GM23338 (cell line): ENCODE measurements around the gene KCNMA1. TPM values are rescaled to one million over a fixed set of nuclear protein-coding genes. Genes with fewer than 3 reads are reported as not detected.

Experiments
- ATAC-seq: fragments of 200-7000 bp; cut with Tn5 transposase; 3 replicates; pipeline ENCODE4 v1.9.1; 2020
- DNase-seq: peaks from one replicate; pipeline ENCODE4 v3.0.0-alpha.2; 2015; ENCODE audit warnings: low spot score
- H2AFZ ChIP-seq: fragments of 200-600 bp; sonication (generic); 2 replicates; pipeline ENCODE4 v1.8.0; 2016; ENCODE audit warnings: antibody characterized with exemption, mild to moderate bottlenecking, moderate library complexity
- H3F3A ChIP-seq: fragments of 200-600 bp; sonication (generic); replicated peaks from 2 replicates; pipeline ENCODE4 v1.8.0; 2017; ENCODE audit warnings: antibody characterized with exemption, mixed run types, low read depth
- H3K27ac ChIP-seq: fragments of 200-600 bp; sonication (generic); 2 replicates; pipeline ENCODE4 v1.6.1; 2016; ENCODE audit warnings: low read depth
- H3K27me3 ChIP-seq: fragments of 200-600 bp; sonication (generic); 2 replicates; pipeline ENCODE4 v1.8.0; 2016; ENCODE audit warnings: mild to moderate bottlenecking, mixed run types, moderate library complexity; ENCODE audit not compliant: insufficient read depth
- H3K36me3 ChIP-seq: fragments of 200-600 bp; sonication (generic); 2 replicates; pipeline ENCODE4 v1.8.0; 2016; ENCODE audit warnings: mild to moderate bottlenecking; ENCODE audit not compliant: insufficient read depth
- H3K4me1 ChIP-seq: fragments of 200-600 bp; sonication (generic); 2 replicates; pipeline ENCODE4 v1.8.0; 2016; ENCODE audit warnings: mild to moderate bottlenecking, moderate library complexity; ENCODE audit not compliant: insufficient read depth
- H3K4me2 ChIP-seq: fragments of 200-600 bp; sonication (generic); 2 replicates; pipeline ENCODE4 v1.7.1; 2017; ENCODE audit warnings: mixed run types
- H3K4me3 ChIP-seq: fragments of 200-600 bp; sonication (generic); 2 replicates; pipeline ENCODE4 v1.6.1; 2016; ENCODE audit warnings: mixed run types
- H3K79me2 ChIP-seq: fragments of 200-600 bp; sonication (generic); replicated peaks from 2 replicates; pipeline ENCODE4 v1.8.0; 2017; ENCODE audit warnings: mild to moderate bottlenecking; ENCODE audit not compliant: insufficient read depth
- H3K9me2 ChIP-seq: fragments of 200-600 bp; sonication (generic); 2 replicates; pipeline ENCODE4 v1.8.0; 2017; ENCODE audit not compliant: insufficient read depth
- H4K20me1 ChIP-seq: fragments of 200-600 bp; sonication (generic); replicated peaks from 2 replicates; pipeline ENCODE4 v1.8.0; 2017; ENCODE audit warnings: mild to moderate bottlenecking; ENCODE audit not compliant: insufficient read depth
- H3K27ac Mint-ChIP-seq: 2 replicates; pipeline ENCODE4 v1.8.0; 2020; ENCODE audit warnings: inconsistent platforms, mild to moderate bottlenecking, moderate library complexity, mixed read lengths
- H3K27me3 Mint-ChIP-seq: 3 replicates; pipeline ENCODE4 v1.8.0; 2022; ENCODE audit warnings: low read depth, mild to moderate bottlenecking, moderate library complexity, mixed read lengths, inconsistent platforms; ENCODE audit not compliant: insufficient read depth, poor library complexity
- H3K36me3 Mint-ChIP-seq: 3 replicates; pipeline ENCODE4 v1.8.0; 2021; ENCODE audit warnings: low read depth, mild to moderate bottlenecking, inconsistent platforms, moderate library complexity, mixed read lengths
- H3K4me1 Mint-ChIP-seq: 3 replicates; pipeline ENCODE4 v1.8.0; 2020; ENCODE audit warnings: mild to moderate bottlenecking, inconsistent platforms, mixed read lengths
- H3K4me3 Mint-ChIP-seq: 3 replicates; pipeline ENCODE4 v1.8.0; 2021; ENCODE audit warnings: moderate library complexity, mild to moderate bottlenecking, inconsistent platforms, mixed read lengths
- H3K9me3 Mint-ChIP-seq: 3 replicates; pipeline ENCODE4 v1.8.0; 2020; ENCODE audit warnings: moderate library complexity, mild to moderate bottlenecking, inconsistent platforms, mixed read lengths
- CREB1 ChIP-seq: fragments of 250-450 bp; sonication (Bioruptor Pico); IDR thresholded peaks from 2 replicates; pipeline ENCODE4 v1.5.0; 2020; ENCODE audit warnings: low read depth, mild to moderate bottlenecking, moderate library complexity
- CTCF ChIP-seq, 2 experiments: fragments of 200-600 bp in 1 of 2; sonication (generic) in 1 of 2; conservative IDR thresholded peaks; 2 replicates each; pipeline versions ENCODE4 v1.5.1 to v1.6.1; 2016 to 2017; ENCODE audit warnings: antibody characterized with exemption in 2 of 2, low read depth in 2 of 2, mild to moderate bottlenecking in 2 of 2, moderate library complexity in 1 of 2
- ETS1 ChIP-seq: IDR thresholded peaks from 2 replicates; pipeline ENCODE4 v1.6.1; 2016; ENCODE audit warnings: antibody characterized with exemption
- EZH2 ChIP-seq: fragments of 200-600 bp; sonication (generic); IDR thresholded peaks from one replicate; pipeline ENCODE4 v1.8.0; 2017; ENCODE audit warnings: antibody characterized with exemption, mild to moderate bottlenecking, low read depth; ENCODE audit not compliant: unreplicated experiment
- EZH2phosphoT487 ChIP-seq: fragments of 200-600 bp; sonication (generic); IDR thresholded peaks from one replicate; pipeline ENCODE4 v1.8.1; 2018; ENCODE audit warnings: antibody characterized with exemption; ENCODE audit not compliant: unreplicated experiment
- JUNB ChIP-seq: IDR thresholded peaks from one replicate; pipeline ENCODE4 v1.6.1; 2016; ENCODE audit warnings: antibody characterized with exemption; ENCODE audit not compliant: unreplicated experiment
- NANOG ChIP-seq: IDR thresholded peaks from 2 replicates; pipeline ENCODE4 v1.6.1; 2016; ENCODE audit warnings: antibody characterized with exemption, borderline replicate concordance
- POLR2AphosphoS5 ChIP-seq: IDR thresholded peaks from 2 replicates; pipeline ENCODE4 v1.6.1; 2016; ENCODE audit warnings: antibody characterized with exemption, low read depth
- STAT1 ChIP-seq: IDR thresholded peaks from one replicate; pipeline ENCODE4 v1.6.1; 2016; ENCODE audit warnings: antibody characterized with exemption; ENCODE audit not compliant: unreplicated experiment
- ZNF114 ChIP-seq: fragments of 250-450 bp; sonication (Bioruptor Pico); IDR thresholded peaks from 2 replicates; pipeline ENCODE4 v1.5.0; 2020; ENCODE audit warnings: mild to moderate bottlenecking, moderate library complexity
- ZNF331 ChIP-seq: fragments of 250-450 bp; sonication (Bioruptor Pico); IDR thresholded peaks from 2 replicates; pipeline ENCODE4 v1.5.0; 2020; ENCODE audit warnings: low read depth, mild to moderate bottlenecking, moderate library complexity
- ZNF462 ChIP-seq: fragments of 250-450 bp; sonication (Bioruptor Pico); IDR thresholded peaks from 2 replicates; pipeline ENCODE4 v1.5.0; 2020; ENCODE audit warnings: mild to moderate bottlenecking, moderate library complexity
- polyA plus RNA-seq: library from polyadenylated mRNA; unstranded; fragments of >200 nt; fragmentation: Nextera tagmentation; extraction: Ambion mirVana; gene quantifications from 2 replicates; pipeline ENCODE4 v1.2.1, GENCODE V29; 2016
- total RNA-seq: library from RNA; depleted of rRNA; stranded (reverse); fragments of >200 nt; shearing (Covaris generic); gene quantifications from 2 replicates; pipeline ENCODE4 v1.2.3, GENCODE V29; 2014

Gene KCNMA1
- total and polyA plus RNA-seq, 2 experiments from 2014 or later: 8.2 to 9.0 TPM

DNA sequence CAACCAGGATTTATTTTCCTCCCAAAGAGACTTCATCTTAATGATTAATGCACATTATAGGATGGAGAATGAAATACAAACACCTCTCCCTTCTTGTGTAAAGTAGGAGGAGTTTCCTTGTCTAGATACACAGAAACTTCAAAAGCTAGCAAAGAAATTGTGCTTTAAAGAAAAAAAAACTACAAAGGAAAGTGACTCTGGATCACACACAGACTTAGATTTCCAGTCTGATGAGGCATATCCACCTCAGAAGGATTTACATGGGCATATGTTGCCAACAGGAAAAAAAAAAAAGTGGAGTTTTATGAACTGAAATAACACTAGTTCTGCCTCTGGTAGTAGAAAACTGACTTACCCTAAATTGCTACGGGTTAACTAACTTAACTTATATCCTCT lies 449.6 kb downstream of the KCNMA1 start:
- H3K27me3 ChIP-seq: no peaks in the 10 kb centered on the region
- H3K4me3 ChIP-seq: no peak overlapping the region
- Mint-ChIP-seq H3K36me3 (no peaks in the 10 kb centered on the region), H3K4me1 (peaks cover 18% of the 10 kb centered on the region), H3K9me3 (no peaks in the 10 kb centered on the region), H3K27ac (no peak overlapping the region), H3K4me3 (no peak overlapping the region), H3K27me3 (no peaks in the 10 kb centered on the region)
- H3K9me2 ChIP-seq: no peaks in the 10 kb centered on the region
- no peak for TF ChIP-seq ZNF114 (CRISPR knock-in tag)
- no peak for TF ChIP-seq ETS1
- no peaks in the 10 kb centered on the region for H4K20me1 ChIP-seq
- H3K79me2 ChIP-seq: no peaks in the 10 kb centered on the region
- no peak for ATAC-seq
- no peak overlapping the region for H3K27ac ChIP-seq
- H3K36me3 ChIP-seq: no peaks in the 10 kb centered on the region
- DNase-seq: no peak
- H3K4me2 ChIP-seq: no peak overlapping the region
- no peak overlapping the region for H2AFZ ChIP-seq
- H3K4me1 ChIP-seq: peaks cover 6% of the 10 kb centered on the region; the same call in 1 of the 2 replicates
- no peaks in the 10 kb centered on the region for H3F3A ChIP-seq

DNA sequence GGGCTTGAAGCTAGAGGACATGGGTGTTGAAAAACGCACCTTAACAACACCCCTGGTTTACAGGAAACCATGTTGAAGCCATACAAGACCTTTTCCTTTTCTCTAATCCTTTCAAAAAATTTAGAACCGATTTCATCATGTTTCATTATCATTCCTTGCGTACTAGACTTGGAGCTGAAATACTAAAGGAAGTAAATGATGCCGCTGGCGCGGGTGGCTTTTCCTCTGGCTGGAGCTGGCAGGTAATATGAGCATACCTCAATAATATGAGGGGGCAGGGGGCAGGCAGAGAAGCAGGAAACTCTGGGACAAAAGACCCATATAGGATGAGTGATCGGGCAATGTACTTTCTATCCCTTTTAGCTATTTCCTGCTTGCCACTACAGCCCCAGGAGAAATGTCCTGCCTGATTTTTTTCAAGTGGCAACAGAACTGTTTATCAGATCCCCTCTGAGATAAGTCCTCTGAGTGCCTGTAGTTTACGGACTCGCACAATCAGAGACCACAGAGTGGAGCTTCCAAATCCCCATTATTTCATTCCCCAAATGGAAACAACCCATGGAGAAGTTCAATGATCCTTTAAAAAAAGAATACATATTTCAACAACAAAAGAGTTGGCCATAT lies 450.1 kb downstream of the KCNMA1 start:
- H3K79me2 ChIP-seq: no peaks in the 10 kb centered on the region
- no peak overlapping the region for H3K4me3 ChIP-seq
- no peak overlapping the region for H3K27ac ChIP-seq
- H3K9me2 ChIP-seq: no peaks in the 10 kb centered on the region
- peaks cover 6% of the 10 kb centered on the region; the same call in 1 of the 2 replicates for H3K4me1 ChIP-seq
- H3K36me3 ChIP-seq: no peaks in the 10 kb centered on the region
- no peaks in the 10 kb centered on the region for H3F3A ChIP-seq
- Mint-ChIP-seq H3K4me1 (peaks cover 18% of the 10 kb centered on the region), H3K4me3 (no peak overlapping the region), H3K9me3 (no peaks in the 10 kb centered on the region), H3K36me3 (no peaks in the 10 kb centered on the region), H3K27ac (no peak overlapping the region), H3K27me3 (no peaks in the 10 kb centered on the region)
- H3K27me3 ChIP-seq: no peaks in the 10 kb centered on the region
- no peaks in the 10 kb centered on the region for H4K20me1 ChIP-seq
- no peak overlapping the region for H2AFZ ChIP-seq
- no peak overlapping the region for H3K4me2 ChIP-seq
- ATAC-seq: no peak
- no peak for DNase-seq
- TF ChIP-seq ZNF331 (CRISPR knock-in tag) (no peak), NANOG (no peak), ETS1 (no peak), STAT1 (no peak), JUNB (no peak), ZNF462 (no peak), CTCF (conservative IDR thresholded peaks at IDR 0.05; ENCODE audit: low read depth in 2 of 2) (no peak), POLR2AphosphoS5 (no peak), EZH2 (no peak), CREB1 (CRISPR knock-in tag) (no peak), ZNF114 (CRISPR knock-in tag) (no peak), EZH2phosphoT487 (no peak)
